Measurements from ENCODE around the gene CUL4A.

Gene CUL4A

DNA sequence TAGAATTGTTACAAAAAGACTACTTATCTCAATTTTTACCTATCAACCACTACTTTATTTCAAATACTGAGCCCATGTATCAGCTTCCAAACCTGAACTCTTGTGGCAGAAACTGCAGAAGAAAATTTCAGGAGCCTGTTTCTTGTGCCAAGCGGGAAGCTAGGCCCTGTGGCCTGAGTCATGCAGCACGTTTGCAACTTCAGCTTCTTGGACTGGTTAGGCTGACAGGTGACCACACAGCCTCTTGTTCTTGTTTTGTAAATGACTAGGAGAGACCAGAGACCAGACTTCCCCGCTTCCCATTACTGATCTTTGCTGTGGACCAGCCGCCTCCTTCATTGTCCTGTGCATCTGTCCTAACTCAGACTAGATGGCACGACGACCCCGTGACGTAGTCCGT is 84.3 kb downstream of the CUL4A start:
- no peak for DNase-seq (ENCODE audit: extremely low spot score)
- POLR2A ChIA-PET = no interaction called here
- CTCF ChIA-PET = no interaction called here
- no peak for TF ChIP-seq CTCF (IDR thresholded peaks at IDR 0.05; ENCODE audit: control extremely low read depth, extremely low read depth, low read depth, missing control alignments)

GRCh38 chr13:113295776-113296175 is 86.4 kb downstream of the CUL4A start:
- TF ChIP-seq CTCF (IDR thresholded peaks at IDR 0.05; ENCODE audit: control extremely low read depth, extremely low read depth, low read depth, missing control alignments) = no peak
- DNase-seq (ENCODE audit: extremely low spot score) = no peak
- CTCF ChIA-PET = no interaction called here
- POLR2A ChIA-PET = no interaction called here

- TF ChIP-seq CTCF (IDR thresholded peaks at IDR 0.05; ENCODE audit: control extremely low read depth, extremely low read depth, low read depth, missing control alignments) = no peak
- CTCF ChIA-PET = interaction anchor here (1.3 kb wide), 1 partner anchor 20 kb away, joined by 5 read pairs; no protein-coding TSS in a partner anchor
- peak; percentile 98 for DNase-seq (ENCODE audit: extremely low spot score)
- POLR2A ChIA-PET = no interaction called here
Measured at GRCh38 chr13:113296823-113297369, 87.5 kb downstream of the CUL4A start, which contains the start of gene LAMP1. LAMP1 (plus strand) TSS chr13:113297239; CDS start chr13:113297435, 196 bp downstream.

DNA sequence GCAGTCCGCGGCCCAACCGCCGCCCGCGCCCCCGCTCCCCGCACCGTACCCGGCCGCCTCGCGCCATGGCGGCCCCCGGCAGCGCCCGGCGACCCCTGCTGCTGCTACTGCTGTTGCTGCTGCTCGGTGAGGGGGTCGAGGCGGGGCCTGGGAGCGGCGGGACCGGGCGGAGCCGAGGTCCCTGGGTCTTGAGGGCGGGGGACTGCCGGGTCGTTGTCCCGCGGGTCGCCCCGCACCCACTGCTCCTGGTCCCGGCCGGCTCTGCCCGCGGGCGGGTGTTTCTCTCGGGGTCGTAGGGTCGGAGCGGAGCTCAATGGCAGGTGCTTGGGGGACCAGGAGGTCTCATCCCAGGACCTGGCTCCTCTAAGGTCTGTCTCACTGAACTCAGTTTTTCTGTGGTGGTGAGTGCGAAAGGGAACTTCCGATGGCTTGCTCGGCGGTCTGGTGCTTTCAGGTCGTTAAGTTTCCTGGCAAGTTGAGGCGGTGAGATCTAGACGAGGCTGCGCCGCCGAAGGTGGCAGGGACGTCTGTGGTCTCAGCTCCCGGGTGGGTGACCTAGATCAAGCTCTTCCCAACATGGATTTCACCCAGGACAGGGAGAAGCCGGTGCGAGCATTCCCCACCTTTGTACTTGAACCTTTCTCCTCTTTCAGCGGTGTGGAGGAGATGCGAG is 88.1 kb downstream of the CUL4A start:
- ChIA-PET CTCF (interaction anchor here (1.3 to 1.6 kb wide), 2 partner anchors 20 to 48 kb away, joined by 3 to 5 read pairs; no protein-coding TSS in a partner anchor), POLR2A (interaction anchor here (1.1 kb wide), 1 partner anchor 11 kb away, joined by 4 read pairs; no protein-coding TSS in a partner anchor)
- TF ChIP-seq CTCF (IDR thresholded peaks at IDR 0.05; ENCODE audit: control extremely low read depth, extremely low read depth, low read depth, missing control alignments) = no peak
- DNase-seq (ENCODE audit: extremely low spot score) = peak; percentile 53

DNA sequence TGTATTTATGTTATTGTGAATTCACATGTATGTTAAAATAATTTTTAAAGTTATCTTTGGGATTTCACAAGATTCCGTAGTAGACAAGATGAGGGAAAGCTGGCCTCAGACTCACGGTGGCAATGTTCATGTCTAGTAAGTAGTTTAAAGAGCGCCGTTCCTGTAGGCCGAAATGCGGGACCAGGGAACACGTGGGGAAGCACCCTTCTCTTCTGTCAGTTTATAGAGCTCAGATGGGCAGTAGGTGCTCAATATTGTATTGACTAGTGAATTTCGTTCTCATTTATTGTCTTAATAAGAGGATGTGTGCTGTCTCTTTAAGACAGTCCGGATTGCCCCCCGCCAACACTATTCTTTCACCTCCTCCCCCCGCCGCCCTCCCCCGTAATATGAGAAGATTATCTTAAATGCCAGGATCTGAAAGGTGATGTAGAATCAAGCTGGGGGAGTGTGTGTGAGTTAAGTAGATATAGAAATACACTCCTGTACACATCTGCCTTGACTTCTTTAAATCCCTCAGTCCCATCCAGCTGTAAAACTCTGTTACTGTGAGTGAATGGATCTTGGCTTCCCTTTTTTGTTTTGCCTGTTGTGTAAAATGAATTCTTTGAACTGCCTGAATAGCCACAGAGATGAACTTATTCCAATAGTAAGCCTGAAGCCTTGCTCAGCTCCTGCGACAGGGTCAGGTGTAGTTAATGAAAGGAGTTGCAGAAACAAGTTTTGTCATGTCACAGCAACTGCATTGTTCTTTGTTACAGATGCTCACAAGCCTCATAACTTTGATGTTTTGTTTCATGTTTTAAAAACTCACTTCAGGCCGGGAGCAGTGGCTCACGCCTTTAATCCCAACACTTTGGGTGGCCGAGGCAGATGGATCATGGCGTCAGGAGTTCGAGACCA is 88.9 kb downstream of the CUL4A start:
- no peak for TF ChIP-seq CTCF (IDR thresholded peaks at IDR 0.05; ENCODE audit: control extremely low read depth, extremely low read depth, low read depth, missing control alignments)
- no peak for DNase-seq (ENCODE audit: extremely low spot score)
- POLR2A ChIA-PET = interaction anchor here (0.7 to 1.1 kb wide), 2 partner anchors 10 to 353 kb away, joined by 3 to 4 read pairs; no protein-coding TSS in a partner anchor
- CTCF ChIA-PET = interaction anchor here (1.3 to 1.6 kb wide), 2 partner anchors 19 to 49 kb away, joined by 3 to 5 read pairs; no protein-coding TSS in a partner anchor

- no peak for TF ChIP-seq CTCF (IDR thresholded peaks at IDR 0.05; ENCODE audit: control extremely low read depth, extremely low read depth, low read depth, missing control alignments)
- ChIA-PET POLR2A (interaction anchor here (0.7 to 0.9 kb wide), 2 partner anchors 27 to 52 kb away, joined by 3 to 4 read pairs; no protein-coding TSS in a partner anchor), CTCF (no interaction called here)
- DNase-seq (ENCODE audit: extremely low spot score) = peak; percentile 51
Measured at GRCh38 chr13:113299951-113300350, 90.5 kb downstream of the CUL4A start.
